Stimulated activated CD8-positive, alpha-beta memory T cell treated with anti-CD3 and anti-CD28 coated beads, Interleukin-7, amount 100 ng/mL, for 48 hours (primary cell): ENCODE results near the gene SLC25A12.
"Not testable (repeated sequence)": the region's sequence is repeated elsewhere in the genome, so short reads cannot be mapped to it uniquely, and the experiment has no call there.

ENCODE experiments used
- DNase-seq, 2 donors: peaks; one replicate each; pipeline ENCODE4 v3.0.0-alpha.2; 2020; ENCODE audit warnings: low read depth in 1 of 2; ENCODE audit errors: extremely low read depth in 1 of 2

SLC25A12 gene, protein sequence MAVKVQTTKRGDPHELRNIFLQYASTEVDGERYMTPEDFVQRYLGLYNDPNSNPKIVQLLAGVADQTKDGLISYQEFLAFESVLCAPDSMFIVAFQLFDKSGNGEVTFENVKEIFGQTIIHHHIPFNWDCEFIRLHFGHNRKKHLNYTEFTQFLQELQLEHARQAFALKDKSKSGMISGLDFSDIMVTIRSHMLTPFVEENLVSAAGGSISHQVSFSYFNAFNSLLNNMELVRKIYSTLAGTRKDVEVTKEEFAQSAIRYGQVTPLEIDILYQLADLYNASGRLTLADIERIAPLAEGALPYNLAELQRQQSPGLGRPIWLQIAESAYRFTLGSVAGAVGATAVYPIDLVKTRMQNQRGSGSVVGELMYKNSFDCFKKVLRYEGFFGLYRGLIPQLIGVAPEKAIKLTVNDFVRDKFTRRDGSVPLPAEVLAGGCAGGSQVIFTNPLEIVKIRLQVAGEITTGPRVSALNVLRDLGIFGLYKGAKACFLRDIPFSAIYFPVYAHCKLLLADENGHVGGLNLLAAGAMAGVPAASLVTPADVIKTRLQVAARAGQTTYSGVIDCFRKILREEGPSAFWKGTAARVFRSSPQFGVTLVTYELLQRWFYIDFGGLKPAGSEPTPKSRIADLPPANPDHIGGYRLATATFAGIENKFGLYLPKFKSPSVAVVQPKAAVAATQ

DNA sequence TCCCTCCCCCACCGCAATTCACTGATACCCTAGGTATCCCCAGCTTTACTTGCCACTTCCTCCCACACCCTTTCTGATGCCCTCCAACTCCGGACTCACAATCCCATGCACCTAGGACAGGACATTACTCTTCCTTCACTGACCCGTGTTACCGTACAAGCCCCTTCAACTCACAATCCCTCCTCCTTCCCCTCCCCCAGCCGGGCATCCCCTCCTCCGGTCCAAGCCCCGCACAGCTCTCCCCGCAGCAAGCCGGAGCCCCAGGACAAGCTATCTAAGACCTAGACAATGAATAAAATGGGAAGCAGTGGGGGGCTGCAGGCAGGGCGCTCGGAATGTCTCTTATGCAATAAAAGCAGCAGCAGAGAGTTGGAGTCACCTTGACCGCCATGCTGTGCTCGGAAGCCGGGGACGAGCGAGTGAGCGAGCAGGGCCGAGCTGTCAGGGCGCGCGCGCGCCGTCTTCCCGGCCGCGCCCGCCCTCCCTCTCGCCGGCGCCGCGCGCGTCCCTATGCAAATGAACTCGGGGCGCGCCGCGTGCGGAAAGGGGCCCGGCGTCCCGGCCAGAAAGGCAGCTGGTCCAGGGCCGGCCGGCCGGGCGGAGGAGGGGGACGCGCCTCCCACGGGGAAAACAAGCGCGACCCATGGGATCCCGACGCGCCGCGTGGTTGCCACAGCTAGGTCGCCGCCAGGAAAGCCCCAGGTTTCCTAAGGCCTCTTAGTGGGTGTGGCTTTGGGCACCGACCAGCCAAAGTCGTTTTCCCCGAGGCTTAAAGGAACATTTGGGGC, at the start of gene SLC25A12:
TSS of gene SLC25A12 (minus strand) at position 421 of the 788 bp plus-strand sequence. CDS start at position 391, 30 bp downstream.
- DNase-seq: peak; percentile 52 to 60

DNA sequence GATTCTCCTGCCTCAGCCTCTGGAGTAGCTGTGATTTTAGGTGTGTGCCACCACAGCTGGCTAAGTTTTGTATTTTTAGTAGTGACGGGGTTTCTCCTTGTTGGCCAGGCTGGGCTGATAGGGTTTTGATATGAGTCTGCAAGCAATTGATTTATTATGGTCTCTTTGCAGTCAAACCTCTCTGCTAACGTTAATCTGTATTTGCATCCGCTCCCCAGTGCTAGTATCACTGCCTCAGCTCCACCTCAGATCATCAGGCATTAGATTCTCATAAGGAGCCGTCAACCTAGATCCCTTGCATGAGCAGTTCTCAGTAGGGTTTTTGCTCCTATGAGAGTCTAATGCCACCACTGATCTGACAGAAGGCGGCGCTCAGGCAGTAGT, 47.3 kb upstream of the SLC25A12 start:
- no peak for DNase-seq

DNA sequence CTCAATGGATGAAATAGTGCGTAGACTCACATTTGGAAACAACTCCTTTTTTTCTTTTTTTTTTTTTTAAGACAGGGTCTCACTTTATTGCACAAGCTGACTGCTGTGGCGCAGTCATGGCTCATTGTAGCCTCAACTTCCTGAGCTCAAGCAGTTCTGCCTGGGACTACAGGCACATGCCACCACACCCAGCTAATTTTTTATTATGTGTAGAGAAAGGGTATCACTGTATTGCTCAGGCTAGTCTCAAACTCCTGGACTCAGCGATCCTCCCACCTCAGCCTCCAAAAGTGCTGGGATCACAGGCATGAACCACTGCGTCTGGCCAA, 45.7 kb upstream of the SLC25A12 start:
- no peak for DNase-seq

DNA sequence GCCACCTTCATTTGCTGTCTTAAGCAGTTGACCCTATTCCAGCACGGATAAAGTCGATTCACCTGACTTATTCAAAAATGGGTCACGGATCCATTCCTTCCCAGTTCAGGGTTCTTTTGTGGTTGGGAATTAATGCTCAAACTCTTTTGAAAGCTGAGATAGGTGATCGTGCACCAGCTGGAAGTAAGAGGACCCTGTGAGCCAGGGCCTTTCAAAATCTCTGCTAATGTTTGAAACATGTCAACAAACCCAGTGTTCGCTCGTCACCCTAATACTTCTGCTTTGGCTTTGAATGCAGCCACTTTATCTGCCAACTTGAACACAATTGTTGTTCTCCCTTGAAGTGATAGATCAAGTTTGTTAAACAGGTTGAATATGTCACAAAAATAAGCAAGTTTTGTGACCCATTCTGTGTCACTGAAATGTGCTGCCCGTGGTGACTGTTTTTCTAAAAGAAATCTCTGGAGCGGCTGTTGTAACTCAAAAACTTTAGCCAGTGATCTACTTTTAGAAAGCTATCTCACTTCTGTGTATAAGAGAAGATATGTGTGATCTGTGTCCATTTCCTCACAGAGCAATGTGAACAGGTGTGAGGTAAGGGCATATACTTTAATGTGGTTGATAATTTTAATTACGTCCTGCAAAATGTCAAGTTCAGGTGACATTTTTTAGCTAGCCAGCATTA, 45.2 kb upstream of the SLC25A12 start:
- DNase-seq: no peak

DNA sequence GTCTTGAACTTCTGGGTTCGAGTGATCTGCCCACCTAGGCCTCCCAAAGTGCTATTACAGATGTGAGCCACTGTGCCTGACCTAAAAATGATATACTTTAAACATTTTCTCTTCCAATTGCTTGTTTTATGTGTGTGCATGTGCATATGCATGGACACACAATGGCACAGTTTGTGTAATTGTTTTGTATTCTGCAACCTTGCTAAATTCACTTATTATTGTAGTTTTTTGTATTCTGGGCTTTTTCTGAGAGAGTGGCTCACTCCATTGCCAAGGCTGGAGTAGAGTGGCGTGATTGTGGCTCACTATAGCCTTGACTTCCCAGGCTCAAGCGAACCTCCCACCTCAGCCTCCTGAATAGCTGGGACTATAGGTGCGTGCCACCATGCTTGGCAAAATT, 36.3 kb upstream of the SLC25A12 start:
- DNase-seq: no peak

DNA sequence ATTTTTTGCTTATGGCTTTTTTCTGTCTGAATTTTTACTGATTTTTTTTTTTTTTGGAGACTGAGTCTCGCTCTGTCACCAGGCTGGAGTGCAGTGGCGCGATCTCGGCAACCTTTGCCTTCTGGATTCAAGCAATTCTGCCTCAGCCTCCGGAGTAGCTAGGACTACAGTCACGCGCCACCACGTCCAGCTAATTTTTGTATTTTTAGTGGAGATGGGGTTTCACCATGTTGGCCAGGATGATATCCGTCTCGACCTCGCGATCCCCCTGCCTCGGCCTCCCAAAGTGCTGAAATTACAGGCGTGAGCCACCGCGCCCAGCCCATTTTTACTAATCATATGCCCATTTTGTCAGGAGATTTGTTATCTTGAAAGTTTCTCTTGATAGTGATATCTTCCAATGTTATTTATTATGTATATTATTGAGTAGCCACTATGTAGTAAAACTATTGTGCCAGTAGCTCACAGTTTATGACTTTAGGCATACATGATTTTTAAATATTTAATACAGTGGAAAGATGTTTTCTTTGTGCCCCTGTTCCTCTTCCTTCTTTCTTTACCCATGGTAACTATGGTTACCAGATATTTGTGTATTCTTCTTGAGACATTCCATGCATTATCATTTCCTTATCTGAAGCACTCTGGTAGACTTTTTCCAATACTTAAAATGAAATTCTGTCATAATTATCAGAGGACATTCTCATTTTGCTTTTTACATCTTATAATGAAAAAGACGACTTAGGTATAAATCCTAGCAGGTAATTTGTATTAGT, 30.3 kb upstream of the SLC25A12 start:
- no peak for DNase-seq

DNA sequence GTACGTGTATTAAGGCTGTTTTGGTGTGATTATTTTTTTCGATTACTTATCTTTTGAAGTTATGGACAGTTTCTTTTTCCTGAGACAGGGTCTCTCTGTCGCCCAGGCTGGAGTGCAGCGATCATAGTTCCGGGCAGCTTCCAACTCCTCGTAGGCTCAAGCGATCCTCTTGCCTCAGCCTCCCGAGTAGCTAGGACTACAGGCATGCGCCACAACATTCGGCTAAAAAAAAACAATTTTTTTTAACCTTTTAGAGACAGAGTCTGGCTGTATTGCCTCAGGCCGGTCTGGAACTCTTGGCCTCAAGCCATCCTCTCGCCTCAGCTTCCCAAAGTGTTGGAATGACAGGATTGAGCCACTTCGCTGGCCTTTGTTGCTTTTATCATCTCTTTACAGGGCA, 29.2 kb upstream of the SLC25A12 start:
- no peak for DNase-seq

DNA sequence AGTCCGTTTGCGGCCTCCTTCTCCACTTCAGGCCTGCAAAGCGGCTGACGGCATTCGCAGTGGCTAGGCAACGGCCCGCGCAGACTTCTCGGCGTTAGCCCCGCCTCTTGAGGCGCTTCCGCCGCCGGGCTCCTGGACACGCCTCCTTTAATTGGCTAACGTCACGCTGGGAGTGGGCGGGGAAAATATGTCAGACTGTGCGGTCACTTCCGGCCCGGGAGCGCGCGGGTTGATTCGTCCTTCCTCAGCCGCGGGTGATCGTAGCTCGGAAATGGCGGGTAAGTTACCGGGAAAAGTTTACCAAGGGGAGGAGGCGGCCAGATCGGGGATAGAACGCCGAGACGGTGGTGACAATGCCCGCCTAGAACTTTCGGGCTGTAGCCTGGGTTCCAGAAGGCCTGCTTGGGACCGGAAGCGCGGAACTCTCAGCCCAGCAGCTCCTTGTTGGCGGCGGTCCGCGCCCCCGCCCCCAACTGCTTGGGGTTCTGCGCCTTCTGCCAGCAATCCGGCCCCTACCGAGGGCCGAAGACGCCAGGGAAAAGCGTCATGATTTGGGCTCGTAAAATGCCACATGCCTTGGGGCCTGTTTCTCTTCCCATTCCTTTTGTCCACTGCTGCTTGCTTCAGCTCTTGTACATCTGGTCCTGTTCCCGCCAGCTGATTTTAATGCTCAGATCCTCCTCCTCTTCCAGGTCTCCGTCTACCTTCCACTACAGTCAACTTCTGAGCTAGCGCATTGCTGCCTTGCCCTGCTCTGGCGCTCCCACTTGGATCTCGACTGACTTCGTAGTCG, 28.4 kb upstream of the SLC25A12 start, which contains the start of gene HAT1:
TSS of gene HAT1 (plus strand) at position 232 of the 793 bp plus-strand sequence. CDS start at position 272, 40 bp downstream.
- peak; percentile 94 to 95 for DNase-seq

DNA sequence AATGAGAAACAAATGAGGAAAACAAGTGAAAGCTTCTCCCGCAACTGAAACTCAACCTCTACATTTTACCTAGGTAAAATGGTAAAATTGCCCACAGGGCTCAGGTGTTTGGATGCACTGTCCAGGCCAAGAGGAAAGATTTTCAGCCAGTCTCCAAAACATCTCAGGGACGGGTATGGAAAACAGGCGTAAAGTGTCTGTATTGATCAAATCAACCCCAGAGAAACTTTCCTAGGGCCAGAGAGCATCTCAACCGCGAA, 27.9 kb upstream of the SLC25A12 start:
- no peak for DNase-seq

DNA sequence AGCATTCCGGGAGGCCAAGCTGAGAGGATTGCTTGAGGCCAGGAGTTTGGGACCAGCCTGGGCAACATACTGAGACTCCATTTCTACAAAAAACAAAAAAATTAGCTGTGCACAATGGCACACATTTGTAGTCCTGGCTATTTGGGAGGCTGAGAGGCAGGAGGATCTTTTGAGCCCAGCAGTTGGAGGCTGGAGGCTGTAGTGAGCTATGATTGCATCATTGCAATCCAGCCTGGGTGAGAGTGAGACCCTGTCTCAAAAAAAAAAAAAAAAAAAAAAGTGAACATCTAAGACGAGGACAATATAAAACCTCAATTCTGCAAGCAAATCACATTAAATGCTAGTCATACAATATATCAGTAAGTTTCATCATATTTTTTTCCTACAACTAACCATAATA, 25.4 kb upstream of the SLC25A12 start:
- no peak for DNase-seq

DNA sequence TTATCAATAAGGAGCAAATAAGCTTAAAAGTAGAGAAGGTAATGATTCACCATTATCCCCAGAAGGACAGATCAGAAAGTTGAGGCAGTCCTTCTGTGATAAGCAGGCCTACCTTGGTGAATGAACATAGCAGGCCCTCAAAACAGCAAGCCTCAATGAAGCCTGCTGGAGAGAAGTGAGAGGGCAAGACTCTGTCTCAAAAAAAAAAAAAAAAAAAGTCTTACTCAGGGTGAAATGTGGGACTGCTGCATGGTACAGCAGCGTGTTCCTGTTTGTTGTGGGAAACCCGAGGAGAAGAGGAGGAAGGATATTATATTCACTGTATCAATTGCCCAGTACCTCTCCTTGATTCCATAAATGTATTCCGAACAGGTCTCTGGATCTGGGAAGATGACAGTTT, 19.5 kb upstream of the SLC25A12 start:
- no peak for DNase-seq

DNA sequence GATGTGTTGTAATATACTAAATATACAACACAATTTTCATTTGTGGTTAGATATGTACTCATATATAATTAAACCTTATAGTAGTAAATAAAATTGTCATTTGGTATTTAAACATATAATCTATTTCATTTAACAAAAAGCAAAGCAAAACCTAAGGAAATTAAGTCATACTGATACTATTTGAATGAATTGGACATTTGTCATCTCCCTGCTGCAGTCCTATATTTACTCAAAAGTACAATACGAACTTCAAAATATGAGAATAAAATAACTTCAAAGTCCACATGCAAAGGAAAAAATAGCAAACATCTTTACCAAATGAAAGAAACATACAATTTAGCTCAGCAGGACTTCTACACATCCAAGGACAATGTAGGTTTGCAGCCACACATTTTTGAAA, 16.4 kb upstream of the SLC25A12 start:
- DNase-seq: no peak

DNA sequence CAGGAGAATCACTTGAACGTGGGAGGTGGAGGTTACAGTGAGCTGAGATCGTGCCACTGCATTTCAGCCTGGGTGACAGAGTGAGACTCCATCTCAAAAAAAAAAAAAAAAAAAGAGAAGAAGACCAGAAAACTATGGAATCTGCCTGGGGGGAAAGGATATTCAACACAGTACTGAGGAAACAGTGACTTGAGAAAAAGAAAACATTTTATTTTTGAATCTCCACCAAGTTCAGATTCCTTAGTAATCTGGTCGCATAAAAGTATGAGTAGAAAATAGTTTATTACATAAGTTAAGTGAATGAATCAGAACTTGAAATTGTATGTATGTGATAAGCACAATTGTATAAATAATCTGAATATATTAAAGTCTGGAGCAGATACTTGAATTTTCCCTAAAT, 15.2 kb upstream of the SLC25A12 start:
- DNase-seq: no peak

DNA sequence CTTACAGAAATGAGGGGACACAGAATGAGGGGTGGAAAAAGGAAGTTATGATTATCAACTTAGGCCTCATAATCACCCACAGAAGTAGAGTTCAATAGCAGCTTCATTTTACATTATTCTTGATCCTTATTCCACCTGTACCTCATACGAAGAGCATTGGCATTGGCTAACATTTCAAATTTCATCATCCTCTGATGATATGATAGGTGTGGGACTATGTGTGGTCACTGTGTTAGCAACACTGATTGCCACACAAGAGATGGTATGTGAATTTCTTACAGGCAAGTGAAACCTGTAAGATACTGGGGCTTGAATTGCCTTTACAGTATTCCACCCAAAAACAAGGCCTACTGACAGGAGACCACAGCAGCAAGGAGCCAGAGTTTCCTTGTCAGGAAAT, 14.2 kb upstream of the SLC25A12 start:
- DNase-seq: no peak

DNA sequence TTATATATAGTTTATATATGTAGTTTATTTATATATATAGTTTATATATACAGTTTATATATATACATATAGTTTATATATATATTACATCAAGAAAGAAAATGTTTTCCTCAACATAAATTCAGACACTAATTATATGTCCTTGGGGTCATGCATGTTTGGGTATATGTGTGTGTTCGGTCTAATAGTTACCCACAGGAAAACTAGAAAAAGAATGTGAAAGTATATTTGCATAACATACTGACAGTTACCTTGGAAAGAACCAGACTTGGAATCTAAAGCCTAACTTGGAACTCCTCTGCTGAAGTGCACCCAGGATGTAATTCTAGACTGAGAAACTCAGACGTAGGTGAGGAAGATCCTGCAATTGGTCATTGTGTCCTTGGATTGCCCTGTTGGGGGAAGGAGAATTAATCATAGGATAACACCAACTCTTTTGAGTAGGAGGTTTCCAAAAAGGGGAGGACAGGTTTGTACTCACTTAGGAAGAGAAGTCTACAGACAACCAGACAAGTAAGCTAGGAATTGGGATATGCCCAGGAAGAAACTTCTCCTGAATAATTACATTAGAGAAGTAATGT, 8.9 kb upstream of the SLC25A12 start:
- DNase-seq: no peak

DNA sequence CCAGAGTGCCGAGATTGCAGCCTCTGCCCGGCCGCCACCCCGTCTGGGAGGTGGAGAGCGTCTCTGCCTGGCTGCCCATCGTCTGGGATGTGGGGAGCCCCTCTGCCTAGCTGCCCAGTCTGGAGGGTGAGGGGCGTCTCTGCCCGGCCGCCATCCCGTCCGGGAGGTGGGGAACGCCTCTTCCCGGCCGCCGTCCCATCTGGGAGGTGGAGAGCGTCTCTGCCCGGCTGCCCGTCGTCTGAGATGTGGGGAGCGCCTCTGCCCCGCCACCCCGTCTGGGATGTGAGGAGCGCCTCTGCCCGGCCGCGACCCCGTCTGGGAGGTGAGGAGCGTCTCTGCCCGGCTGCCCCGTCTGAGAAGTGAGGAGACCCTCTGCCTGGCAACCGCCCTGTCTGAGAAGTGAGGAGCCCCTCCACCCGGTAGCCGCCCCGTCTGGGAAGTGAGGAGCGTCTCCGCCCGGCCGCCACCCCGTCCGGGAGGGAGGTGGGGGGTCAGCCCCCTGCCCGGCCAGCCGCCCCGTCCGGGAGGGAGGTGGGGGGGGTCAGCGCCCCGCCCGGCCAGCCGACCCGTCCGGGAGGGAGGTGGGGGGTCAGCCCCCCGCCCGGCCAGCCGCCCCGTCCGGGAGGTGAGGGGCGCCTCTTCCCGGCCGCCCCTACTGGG, 5.7 kb upstream of the SLC25A12 start:
- not testable (repeated sequence) for DNase-seq

DNA sequence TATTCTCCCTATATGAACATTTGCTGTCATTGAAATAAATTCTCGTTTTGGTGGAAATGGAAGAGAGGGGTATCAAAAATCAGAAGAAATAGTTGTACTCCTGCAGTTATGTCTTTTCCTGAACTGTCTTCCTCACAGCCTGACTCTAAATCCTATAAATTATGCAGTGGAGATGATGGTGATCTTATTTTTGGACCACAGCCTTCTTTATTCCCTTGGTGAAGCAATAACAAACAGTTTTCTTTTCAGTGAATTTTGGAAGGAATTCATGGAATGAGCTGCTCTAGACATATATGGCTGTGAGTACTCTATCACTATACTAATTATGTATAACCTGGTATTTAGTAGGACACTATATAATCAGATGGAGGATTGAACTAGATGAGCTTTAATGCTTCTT, 1.7 kb upstream of the SLC25A12 start:
- no peak for DNase-seq

DNA sequence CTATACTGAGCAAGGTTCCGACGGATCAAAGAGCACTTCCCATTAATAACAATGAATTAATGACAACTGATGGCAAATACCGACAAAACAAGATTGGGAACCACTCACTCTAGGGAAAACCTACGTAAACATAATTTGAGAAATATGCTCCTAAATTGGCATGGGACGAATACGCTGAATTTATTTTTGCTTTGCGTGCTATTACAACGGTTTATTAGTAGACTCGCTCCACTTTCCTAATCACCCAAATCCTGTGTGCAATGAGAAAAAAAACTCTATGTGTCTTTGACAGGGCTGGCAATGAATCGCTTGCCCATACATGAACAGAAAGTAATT, 536 bp upstream of the SLC25A12 start:
- DNase-seq: no peak

DNA sequence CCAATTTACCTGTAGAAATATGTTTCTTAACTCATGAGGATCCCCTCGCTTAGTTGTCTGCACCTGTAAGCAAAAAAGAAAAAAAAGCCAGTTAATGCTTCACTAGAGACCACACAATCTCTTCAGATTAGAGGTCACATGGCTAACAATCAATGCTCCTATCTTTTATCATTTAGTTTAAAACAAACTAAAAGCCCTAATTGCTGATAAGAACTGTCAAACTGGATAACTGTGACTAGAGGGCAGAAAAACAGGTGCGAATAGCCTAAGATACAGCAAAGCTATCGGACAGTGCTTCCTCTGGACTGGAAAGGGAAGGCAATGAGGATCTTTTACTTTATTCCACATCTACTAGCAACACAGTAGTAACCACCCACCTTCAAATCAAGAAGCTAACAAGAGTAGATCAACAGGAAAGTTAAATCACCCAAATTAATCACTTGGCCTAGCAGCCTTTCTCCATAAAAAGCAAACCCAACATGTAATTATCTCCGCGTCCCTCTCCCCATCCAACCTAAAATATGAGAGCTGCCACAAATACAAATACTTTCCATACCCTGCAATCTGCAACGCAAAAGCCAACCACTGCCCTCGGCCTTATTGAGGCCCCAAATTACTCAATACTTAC, 734 bp downstream of the SLC25A12 start:
- DNase-seq: no peak
